Fibroblast of mammary gland (primary cell): ENCODE data around the gene ULK4.
A peak's percentile ranks its signal among the peaks of the same experiment; 100 is the strongest.

Experiments
- DNase-seq: peaks from one replicate; pipeline ENCODE4 v3.0.0-alpha.2; 2010; ENCODE audit warnings: low read depth
- H3K4me3 ChIP-seq: 2 replicates; pipeline ENCODE4 v1.5.1; 2011; ENCODE audit warnings: low read depth, mild to moderate bottlenecking, low read length, moderate library complexity; ENCODE audit not compliant: control insufficient read depth
- TF ChIP-seq, protein P1 (sequence below): conservative IDR thresholded peaks from 2 replicates; pipeline ENCODE4 v1.5.1; 2011; ENCODE audit warnings: low read depth, low read length, inconsistent platforms; ENCODE audit not compliant: control insufficient read depth, insufficient read depth

The ULK4 gene

DNA sequence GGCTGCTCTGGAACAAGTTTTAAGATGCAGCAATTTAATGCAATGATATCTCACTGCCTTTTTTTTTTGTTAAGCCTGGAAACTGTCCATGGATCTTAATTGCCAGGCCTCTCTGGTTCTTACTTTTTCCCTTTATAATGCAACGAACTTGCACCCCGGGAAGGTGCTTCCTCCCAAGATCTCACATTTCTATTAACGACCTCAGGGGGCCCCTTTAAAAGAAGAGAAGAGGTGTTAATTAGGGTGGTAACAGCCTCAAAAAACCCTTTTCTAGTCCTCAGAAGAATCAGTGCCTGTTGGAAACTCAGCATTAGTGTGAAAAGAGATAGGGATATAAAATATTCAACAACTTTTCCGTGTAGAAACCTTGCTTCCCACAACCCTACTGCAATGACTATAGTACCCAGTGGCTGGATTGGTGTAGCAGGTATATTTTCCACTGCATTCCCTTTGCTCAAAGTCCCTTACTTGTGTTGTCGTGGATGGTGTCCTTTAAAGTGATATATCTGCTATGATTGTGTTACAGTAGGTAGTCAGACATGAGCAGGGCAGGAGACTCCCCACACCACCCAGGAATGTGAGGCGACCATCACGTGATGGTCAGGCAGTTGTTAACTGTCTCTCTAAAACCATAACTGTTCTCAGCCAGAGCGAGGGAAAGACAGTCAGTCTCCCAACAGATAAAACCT, 640.8 kb downstream of the ULK4 start:
- TF ChIP-seq, protein P1, sequence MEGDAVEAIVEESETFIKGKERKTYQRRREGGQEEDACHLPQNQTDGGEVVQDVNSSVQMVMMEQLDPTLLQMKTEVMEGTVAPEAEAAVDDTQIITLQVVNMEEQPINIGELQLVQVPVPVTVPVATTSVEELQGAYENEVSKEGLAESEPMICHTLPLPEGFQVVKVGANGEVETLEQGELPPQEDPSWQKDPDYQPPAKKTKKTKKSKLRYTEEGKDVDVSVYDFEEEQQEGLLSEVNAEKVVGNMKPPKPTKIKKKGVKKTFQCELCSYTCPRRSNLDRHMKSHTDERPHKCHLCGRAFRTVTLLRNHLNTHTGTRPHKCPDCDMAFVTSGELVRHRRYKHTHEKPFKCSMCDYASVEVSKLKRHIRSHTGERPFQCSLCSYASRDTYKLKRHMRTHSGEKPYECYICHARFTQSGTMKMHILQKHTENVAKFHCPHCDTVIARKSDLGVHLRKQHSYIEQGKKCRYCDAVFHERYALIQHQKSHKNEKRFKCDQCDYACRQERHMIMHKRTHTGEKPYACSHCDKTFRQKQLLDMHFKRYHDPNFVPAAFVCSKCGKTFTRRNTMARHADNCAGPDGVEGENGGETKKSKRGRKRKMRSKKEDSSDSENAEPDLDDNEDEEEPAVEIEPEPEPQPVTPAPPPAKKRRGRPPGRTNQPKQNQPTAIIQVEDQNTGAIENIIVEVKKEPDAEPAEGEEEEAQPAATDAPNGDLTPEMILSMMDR, result no peak
- no peak overlapping the region for H3K4me3 ChIP-seq
- no peak for DNase-seq

DNA sequence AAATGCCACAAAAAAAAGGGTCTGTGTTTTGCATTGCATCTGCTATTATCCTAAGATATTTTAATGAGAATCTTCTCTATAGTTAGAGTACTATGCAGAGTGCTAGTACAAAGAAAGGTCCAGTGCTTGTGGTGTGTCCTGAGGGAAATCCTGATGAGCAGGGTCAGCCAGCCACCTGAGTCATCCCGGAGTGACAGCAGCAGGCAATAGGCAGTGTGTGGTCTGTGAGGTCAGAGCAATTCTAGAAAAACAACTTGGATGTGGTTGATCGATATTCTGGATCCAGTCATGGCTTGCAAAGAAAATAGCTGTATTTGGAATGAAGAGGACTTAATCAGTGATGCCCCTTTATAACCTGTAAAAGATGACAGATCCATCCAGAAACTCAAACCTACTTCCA, 643.4 kb downstream of the ULK4 start:
- DNase-seq, result peak; percentile 71
- TF ChIP-seq, protein P1, result no peak
- no peak overlapping the region for H3K4me3 ChIP-seq

DNA sequence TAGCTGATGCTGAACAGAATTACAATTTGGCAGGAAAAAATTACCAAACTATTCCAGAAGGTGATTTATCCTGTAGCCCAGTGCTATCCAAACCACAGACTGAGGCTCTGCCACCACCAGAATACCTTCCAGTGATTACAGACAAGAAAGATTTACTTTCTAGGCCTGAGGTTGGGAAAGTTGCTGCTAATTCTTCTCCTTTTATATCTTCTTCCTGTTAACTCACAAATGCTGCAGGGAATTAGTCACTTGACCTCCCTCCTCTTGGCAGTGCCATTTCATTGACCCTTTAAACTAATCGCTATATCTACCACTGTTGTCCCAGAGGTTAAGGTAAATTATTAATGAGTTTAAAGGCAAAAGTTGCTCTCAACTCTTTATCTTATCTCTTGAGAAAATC, 644.2 kb downstream of the ULK4 start:
- no peak overlapping the region for H3K4me3 ChIP-seq
- DNase-seq, result peak; percentile 70
- TF ChIP-seq, protein P1, result no peak

DNA sequence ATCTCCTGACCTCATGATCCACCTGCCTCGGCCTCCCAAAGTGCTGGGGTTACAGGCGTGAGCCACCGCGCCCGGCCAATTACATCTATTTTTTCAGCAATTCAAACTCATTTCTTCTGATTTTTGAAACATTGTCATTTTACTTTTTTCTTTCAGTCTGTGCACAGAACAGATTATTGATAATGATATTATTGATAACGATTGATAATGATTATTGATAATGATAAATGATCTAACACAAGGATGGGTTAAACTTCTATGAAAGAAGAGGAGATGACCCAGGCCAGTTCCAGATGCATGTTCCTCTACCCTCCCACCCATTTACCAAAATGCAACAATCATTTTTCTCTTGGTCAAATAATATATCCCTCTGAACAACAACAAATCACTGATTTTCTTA, 644.6 kb downstream of the ULK4 start:
- TF ChIP-seq, protein P1, result no peak
- no peak overlapping the region for H3K4me3 ChIP-seq
- no peak for DNase-seq

DNA sequence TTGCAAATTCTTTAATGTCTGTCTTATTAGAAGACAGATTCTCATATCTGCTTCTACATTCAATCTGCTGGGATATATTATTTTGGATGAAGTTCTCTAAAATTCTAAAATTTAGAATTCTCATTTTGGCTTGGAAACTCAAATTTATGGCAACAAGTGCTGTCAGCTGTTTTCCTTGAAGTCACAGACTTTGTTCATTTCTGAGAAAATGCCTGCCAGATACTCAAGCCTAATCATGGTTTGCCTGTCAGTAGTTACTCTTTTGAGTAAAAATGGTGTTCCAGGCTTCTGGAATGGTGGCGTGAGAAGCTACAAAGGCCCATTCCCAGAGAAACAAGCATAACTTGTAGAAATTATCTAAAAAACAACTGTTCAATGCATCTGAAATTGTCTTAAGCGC, 646.8 kb downstream of the ULK4 start:
- no peak overlapping the region for H3K4me3 ChIP-seq
- DNase-seq, result no peak
- TF ChIP-seq, protein P1, result no peak

DNA sequence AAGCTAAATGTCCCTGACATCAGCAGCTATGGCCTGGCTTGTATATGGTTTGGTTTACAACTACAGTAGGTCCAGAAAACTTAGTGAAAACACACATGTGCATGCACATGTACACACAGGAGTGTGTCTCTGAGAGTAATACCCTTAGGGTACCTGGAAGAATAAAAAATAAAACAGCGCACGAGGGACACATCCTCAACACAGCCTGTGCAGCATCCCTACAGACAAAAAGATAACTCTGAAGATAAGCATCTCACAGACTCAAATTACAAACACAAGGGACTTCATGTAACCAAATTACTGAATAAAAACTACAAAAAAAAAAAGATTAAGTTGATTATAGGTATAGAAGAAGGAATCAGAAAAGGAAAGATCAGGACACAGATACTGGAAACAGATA, 653.8 kb downstream of the ULK4 start:
- DNase-seq, result no peak

More for the DNA sequence above, 653.8 kb downstream of the ULK4 start:
- TF ChIP-seq, protein P1, result no peak
- H3K4me3 ChIP-seq, result no peak overlapping the region
